Bronchial epithelial cell (primary cell): ENCODE results near the gene ATP6V0E1. TPM values are rescaled to one million over a fixed set of nuclear protein-coding genes. Genes with fewer than 3 reads are reported as not detected.

Source experiments
- DNase-seq: peaks from one replicate; pipeline ENCODE4 v3.0.0-alpha.2; 2010; ENCODE audit warnings: low read depth
- FAIRE-seq: peaks from 2 replicates; lab custom pipeline; 2011; peaks lifted over from hg19 to GRCh38; lab: Jason Lieb, UNC
- H3K27me3 ChIP-seq: 2 replicates; pipeline ENCODE4 v1.5.1; 2011; ENCODE audit warnings: low read length; ENCODE audit not compliant: control insufficient read depth, insufficient read depth
- H3K36me3 ChIP-seq: 2 replicates; pipeline ENCODE4 v1.5.1; 2011; ENCODE audit warnings: low read length; ENCODE audit not compliant: control insufficient read depth, insufficient read depth
- H3K4me3 ChIP-seq: 2 replicates; pipeline ENCODE4 v1.5.1; 2011; ENCODE audit warnings: mild to moderate bottlenecking, low read depth, low read length, control low read depth
- total RNA-seq: library from RNA; depleted of rRNA; stranded (reverse); fragments of >200 nt; gene quantifications from 2 replicates; pipeline ENCODE4 v1.2.1, GENCODE V29; 2014
- TF ChIP-seq, protein P1 (sequence below): IDR thresholded peaks from 2 replicates; pipeline ENCODE4 v1.5.1; 2011; ENCODE audit warnings: mild to moderate bottlenecking, moderate library complexity, low read length, control low read depth, inconsistent platforms; ENCODE audit not compliant: insufficient read depth, severe bottlenecking

ATP6V0E1 gene
- total RNA-seq, 1 donor from 2014 or later: 189 TPM

DNA sequence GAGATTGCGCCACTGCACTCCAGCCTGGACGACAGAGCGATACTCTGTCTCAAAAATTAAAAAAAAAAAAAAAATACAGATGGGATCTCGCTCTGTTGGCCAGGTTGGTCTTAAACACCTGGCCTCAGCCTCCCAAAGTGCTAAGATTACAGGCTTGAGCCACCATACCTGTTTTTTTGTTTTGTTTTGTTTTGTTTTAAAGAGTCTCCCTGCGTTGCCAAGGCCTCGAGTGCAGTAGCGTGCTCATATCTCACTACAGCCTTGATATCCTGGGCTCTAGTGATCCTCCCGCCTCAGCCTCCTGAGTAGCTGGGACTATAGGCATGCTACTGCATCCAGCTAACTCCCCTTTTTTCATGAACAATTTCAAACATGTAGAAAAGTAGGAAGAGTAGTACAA, 7.2 kb downstream of the ATP6V0E1 start:
- Histone ChIP-seq H3K36me3 (peaks cover 13% of the 10 kb centered on the region), H3K27me3 (no peaks in the 10 kb centered on the region), H3K4me3 (no peak overlapping the region)
- TF ChIP-seq, protein P1, sequence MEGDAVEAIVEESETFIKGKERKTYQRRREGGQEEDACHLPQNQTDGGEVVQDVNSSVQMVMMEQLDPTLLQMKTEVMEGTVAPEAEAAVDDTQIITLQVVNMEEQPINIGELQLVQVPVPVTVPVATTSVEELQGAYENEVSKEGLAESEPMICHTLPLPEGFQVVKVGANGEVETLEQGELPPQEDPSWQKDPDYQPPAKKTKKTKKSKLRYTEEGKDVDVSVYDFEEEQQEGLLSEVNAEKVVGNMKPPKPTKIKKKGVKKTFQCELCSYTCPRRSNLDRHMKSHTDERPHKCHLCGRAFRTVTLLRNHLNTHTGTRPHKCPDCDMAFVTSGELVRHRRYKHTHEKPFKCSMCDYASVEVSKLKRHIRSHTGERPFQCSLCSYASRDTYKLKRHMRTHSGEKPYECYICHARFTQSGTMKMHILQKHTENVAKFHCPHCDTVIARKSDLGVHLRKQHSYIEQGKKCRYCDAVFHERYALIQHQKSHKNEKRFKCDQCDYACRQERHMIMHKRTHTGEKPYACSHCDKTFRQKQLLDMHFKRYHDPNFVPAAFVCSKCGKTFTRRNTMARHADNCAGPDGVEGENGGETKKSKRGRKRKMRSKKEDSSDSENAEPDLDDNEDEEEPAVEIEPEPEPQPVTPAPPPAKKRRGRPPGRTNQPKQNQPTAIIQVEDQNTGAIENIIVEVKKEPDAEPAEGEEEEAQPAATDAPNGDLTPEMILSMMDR: no peak
- FAIRE-seq (no peak), DNase-seq (no peak)

DNA sequence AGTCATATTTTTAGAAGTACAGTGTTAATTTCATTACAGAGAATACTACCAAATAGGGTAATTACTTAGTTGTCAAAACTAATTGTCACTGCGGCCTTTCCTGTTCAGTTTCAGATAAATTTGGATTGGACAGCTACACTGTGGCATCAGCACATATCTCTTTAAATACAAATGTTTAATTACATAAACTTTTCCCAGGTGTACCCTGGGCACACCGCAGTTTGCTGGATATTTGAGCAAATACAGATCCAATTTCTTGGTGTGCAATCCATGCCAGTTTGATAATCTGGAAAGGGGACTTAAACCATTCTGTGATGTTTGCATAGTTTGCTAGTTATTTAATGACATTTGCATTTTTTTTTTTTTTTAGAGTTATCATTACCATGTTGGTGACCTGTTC, 10.8 kb downstream of the ATP6V0E1 start:
- DNase-seq (no peak), FAIRE-seq (no peak)
- no peak overlapping the region for H3K4me3 ChIP-seq
- peaks cover 6% of the 10 kb centered on the region for H3K36me3 ChIP-seq
- no peaks in the 10 kb centered on the region for H3K27me3 ChIP-seq
- TF ChIP-seq, protein P1: no peak

DNA sequence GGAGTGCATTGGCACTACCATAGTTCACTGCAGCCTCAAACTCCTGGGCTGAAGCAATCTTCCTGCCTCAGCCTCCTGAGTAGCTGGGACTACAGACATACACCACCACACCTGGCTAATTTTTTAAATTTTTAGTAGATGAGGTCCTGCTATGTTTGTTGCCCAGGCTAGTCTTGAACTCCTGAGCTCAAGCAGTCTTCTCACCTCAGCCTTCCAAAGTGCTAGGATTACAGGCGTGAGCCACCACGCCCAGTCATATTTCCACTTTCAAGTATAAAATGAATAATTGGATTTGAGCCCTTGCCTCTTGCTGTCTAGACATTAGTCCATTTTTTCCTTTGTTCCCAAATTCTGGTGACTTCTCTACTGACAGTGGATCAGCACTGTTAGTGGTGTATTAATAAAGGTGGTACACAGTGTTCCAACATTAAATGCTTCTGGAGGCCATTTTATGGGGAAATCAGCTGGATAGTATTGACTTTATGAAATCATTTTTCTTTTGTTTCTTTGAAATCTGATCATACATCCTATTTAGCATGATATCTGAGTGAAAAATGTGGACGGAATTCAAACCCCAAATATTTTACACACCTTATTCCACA, 15.9 kb downstream of the ATP6V0E1 start:
- Histone ChIP-seq H3K27me3 (no peaks in the 10 kb centered on the region), H3K4me3 (no peak overlapping the region), H3K36me3 (peaks cover 3% of the 10 kb centered on the region)
- DNase-seq (peak; percentile 41), FAIRE-seq (no peak)
- TF ChIP-seq, protein P1: no peak

DNA sequence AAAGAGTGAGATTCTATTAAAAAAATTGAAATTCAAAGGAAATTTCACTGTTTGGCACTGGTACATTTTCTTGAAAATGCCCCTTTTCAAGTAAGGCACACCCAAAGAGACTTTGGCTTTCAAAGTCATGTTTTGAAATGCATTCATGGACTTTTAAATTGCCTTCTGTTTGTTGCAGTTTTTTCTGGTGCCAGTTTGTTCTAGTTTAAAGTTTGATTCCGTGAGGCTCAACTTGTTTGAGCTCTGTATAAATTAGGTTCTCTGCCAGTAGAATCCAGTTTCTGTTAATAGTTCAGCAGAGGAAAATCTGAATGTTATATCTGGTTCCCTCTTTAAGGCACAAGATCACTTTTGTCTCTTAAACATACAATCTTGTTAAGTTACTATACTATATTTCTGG, 16.4 kb downstream of the ATP6V0E1 start:
- no peak for FAIRE-seq

DNA sequence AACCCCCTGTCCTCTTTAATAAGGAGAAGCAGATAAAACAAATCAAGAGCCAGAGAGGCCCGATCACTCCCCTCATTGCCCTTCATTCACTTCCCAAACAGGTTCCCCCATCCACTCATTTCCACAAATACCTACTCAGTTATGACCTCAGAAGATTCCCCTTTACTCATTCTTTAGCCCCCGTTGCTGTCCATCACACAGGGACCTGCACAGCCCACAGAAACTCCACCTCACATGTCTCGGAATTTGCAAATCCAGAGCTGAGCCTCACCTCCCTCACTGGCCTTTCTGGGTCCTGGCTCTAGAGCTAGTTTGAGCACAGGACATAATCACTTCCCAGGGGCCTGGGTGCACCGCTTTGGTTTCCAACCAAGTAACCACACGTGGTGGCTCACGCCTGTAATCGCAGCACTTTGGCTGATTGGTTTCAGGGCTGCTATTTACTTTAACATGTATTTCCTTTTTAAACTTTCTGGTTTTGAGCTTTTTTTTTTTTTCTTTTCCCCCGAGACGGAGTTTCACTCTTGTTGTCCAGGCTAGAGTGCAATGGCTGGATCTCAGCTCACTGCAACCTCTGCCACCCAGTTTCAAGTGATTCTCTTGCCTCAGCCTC, 17.8 kb downstream of the ATP6V0E1 start:
- no peak overlapping the region for H3K4me3 ChIP-seq
- TF ChIP-seq, protein P1: no peak
- no peak for DNase-seq
- no peaks in the 10 kb centered on the region for H3K36me3 ChIP-seq
- H3K27me3 ChIP-seq: no peaks in the 10 kb centered on the region
- FAIRE-seq: no peak

More for the DNA sequence above, 16.4 kb downstream of the ATP6V0E1 start:
- H3K27me3 ChIP-seq: no peaks in the 10 kb centered on the region
- DNase-seq: no peak
- no peak overlapping the region for H3K4me3 ChIP-seq
- TF ChIP-seq, protein P1: no peak
- peaks cover 3% of the 10 kb centered on the region for H3K36me3 ChIP-seq
